ENCODE results near the gene NVL.
"Not testable (repeated sequence)": the region's sequence is repeated elsewhere in the genome, so short reads cannot be mapped to it uniquely, and the experiment has no call there.

The NVL gene

DNA sequence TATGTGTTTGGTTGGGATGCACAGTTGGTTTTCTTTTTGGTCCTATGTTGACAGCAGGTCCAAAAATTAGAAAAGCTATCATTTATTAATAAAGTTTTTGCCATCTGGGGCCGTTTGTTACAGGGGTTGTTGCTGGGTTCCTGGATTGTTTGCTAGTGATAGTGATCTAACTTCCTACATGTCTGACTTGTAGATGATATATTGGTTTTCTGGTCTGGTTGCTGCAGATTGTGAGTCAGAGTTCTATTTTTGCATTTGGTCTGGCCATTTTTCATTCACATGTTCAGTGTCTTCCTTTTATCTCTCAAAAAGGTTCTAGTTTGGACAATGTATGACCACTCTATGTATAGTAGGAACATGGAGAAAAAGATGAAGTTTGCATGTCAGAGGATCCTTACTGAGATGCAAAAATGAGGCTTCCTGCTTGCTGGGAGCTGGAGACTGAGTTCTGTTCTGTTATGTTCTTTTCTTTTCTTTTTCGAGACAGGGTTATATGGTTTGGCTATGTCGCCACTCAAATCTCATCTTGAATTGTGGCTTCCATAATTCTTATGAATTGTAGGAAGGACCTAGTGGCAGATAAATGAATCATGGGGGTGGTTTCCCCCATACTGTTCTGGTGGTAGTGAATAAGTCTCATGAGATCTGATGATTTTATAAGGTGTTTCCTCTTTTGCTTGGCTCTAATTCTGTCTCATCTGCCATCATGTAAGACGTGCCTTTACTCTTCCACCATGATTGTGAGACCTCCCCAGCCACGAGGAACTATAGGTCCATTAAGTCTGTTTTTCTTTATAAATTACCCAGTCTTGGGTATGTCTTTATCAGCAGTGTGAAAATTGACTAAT lies 4.2 kb upstream of the NVL start:
- ATAC-seq = peak; percentile 10 to 11

DNA sequence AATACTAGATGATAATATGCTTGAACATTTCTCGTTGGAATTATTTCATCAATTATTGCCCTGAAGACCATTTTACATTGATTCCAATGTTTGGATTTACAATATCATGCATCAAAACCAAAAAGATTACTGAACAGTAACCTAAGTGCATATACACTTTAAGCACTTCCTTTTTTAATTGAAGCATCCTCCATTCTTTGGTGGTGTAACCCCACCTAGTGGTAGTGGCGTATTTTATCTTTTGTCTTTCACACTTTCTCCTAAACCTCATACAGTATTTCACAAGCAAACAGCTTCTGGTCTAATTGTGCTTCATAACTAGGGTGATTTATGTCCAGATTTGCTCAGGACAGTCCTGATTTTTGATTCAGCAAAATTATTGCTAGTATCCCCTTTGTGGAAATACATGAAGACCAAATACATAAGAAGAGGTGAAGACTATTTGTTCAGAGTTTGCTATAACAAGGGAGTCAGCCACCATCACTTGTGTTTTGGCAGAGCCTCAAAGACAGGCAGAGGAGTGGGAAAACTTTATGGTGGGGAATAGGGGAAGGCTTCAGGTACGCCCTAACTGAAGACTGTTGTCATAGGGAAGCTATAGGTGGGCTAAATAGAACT lies 3.4 kb upstream of the NVL start:
- ATAC-seq = peak in 1 of 2 donors; percentile 31

DNA sequence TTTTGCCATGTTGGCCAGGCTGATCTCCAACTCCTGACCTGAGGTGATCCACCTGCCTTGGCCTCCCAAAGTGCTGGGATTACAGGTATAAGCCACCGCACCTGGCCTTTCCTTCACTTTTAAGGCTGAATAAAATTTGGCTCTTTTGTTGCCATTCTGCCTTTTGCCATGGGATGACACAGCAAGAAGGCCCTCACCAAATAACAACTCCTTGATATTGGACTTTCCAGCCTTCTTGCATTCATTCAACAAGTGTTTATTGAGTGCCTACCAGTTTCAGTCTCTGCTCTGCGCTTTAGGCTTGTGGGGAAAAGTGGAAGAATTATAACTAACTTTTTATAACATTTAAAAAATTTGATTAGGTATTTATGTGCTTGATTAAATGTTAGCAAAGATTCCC lies 1.9 kb upstream of the NVL start:
- ATAC-seq = no peak

DNA sequence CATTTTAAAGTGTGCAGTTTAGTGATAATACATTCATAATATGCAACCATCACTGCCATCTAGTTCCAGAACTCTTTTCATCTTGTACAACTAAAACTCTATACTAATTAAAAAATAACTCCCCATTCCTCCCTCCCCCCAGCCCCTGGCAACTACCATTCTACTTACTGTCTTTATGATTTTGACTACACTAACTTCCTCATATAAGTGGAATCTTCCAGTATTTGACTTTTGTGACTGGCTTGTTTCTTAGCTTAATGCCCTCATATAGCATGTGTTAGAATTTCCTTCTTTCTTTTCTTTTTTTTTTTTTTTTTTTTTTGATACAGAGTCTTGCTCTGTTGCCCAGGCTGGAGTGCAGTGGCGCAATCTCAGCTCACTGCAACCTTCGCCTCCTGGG lies 1.4 kb upstream of the NVL start:
- no peak for ATAC-seq

DNA sequence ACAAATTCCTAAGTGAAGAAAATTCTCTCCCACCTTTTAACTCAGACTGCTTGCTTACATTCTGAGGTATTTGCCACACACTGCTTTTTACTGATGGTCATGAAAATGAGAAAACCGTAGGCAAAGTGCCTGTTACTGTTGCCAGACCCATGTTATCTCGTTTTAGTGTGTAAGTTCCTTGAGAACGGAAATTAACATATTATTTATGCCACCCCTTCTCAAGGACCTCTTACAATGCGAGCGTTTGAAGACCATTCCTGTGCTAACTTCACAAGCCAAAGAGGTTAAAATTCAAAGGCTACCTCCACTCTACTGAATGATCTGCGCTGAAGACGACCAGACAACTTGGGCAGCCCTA lies 509 bp downstream of the NVL start:
- no peak for ATAC-seq

DNA sequence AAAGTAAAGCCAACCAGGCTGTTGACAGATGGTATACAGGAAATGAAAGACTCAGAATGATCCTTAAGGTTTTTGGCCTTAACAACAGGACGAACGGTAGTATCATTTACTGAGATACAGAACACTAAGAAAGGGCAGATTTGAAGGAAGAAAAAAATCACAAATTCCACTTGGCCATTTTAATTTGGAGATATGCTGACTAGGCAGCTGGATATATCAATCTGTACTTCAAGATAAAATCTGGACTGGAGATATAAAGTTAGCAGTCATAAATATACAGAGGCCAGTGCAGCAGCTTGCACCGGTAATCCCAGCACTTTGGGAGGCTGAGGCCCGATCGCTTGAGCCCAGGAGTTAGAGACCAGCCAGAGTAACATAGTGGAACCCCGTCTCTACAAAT lies 1.3 kb downstream of the NVL start:
- no peak for ATAC-seq

DNA sequence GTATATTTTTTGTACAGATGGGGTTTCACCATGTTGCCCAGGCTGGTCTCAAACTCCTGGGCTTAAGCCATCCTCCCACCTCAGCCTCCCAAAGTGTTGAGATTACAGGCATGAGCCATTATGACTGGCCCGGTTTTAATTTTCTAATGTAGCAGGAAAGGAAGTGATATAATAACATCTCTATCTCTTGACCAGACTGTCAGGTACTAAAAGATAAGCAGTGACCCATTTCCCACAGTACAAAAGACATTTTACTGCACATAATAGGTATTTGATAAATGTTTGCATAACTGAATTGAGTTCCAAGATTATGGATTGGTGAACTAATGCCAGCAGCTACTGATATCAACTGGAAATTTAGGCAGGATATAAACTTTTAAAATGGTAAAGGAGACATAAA lies 4.0 kb downstream of the NVL start:
- ATAC-seq = no peak

DNA sequence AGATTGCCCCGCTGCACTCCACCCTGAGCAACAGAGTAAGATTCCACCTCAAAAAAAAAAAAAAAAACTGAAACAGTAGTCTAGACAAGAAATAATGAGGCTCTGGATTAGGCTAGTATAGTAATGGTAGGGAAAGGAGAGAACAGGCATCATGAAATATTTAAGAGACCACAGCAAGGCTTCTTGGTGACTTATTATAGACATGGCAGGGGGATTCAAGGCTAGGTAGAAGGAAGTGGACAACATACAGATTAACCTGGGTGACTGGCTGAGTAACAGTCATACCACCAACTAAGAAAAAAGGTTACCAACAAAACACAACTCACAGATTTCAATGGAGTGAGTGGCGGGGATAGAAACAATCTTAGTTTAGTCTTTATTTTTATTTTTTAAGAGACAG lies 8.3 kb downstream of the NVL start:
- no peak for ATAC-seq

DNA sequence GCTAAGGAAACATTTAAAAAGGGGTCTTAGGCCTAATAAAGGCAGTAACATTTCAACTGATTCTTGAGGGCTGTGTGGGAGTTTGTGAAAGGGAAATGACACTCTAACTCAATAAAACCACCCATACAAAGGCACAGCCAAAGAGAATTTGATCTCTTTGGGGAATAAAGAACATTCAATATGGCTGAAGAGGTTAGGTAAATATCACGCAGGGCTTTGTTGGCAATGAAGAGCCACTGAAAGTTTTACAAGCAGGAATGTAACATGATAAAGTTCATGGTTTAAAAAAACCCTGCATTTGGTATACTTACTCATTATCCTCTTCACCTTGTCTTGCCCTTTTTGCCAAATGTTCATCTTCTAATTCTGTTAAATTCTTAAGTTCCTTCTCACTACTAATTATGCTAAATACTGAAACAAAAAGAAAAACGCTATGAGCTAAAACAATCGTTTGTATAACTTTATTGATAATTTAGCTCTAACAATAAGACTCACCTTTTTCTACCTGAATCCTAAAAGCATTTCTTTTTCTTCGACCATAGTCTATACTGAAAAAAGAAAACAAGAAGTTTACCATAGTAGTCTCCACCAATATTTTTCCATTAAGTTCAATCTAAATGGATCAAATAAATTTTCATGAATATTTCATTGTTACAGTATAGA lies 12.5 kb downstream of the NVL start:
- no peak for ATAC-seq

DNA sequence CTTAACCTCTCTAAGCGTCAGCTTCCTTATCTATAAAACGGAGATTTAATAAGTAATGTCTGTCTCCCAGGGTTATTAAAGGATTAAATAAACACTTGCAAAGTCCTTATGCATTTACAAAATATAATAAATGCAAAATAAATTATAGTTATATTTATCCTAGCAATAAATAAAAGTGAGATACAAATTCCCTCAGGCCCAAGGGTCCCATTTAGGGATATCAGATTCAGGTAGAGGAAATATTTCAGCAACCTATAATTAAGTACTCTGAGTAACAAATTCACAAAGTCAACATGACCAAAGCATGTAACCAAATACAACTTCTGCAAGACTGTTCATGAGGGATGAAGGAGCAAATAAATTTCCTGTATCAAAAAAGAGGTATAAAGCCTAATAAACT lies 17.9 kb downstream of the NVL start:
- no peak for ATAC-seq

DNA sequence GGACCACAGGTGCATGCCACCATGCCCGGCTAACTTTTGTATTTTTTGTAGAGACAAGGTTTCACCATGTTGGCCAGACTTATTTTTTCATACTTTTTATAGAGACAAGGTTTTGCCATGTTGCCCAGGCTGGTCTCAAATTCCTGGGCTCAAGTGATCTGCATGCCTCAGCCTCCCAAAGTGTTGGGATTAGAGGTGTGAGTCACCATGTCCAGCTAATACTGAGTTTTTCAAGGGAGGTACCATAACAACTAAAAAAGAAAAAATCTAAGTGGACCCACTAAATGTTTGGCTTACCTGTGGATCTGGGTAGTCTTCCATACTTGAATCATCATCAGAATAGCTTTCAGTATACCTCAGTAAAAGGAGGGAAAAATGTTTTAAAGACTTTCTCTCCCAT lies 18.5 kb downstream of the NVL start:
- not testable (repeated sequence) for ATAC-seq

DNA sequence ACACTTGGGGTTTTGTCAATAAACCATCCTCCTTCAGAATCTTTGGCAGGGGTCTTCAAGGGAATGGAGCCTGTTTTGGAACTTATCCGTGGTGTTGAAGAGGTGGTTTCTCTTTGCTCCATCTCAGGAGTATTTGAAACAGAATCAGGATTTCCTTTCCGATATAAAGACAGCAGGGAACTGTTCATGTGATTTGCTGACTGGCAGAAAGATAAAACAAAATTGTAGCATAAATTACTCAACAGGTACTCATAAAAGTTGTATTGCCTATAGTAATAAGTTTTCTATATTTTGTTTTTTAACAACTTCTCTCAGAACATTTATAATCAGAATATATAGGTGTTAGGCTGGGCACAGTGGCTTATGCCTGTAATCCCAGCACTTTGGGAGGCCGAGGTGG lies 21.9 kb downstream of the NVL start:
- ATAC-seq = no peak

DNA sequence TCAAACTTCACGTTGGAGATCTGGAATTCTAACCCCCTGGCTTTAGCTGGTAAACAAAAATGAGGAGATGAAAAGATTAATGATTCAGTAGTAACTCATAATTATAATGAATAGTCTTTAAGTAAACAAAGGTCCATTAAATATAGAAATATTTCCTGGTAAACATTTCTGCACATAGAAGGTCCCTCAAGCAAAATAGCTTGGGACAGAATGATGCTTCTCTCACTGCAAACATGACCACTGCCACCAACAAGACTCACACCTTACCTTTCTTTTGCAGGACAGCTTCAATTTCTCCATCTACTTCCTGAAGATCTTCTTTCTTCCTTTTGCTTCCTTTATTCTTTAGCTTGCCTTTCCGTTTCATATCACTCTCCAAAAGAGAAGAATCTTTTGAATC lies 25.2 kb downstream of the NVL start:
- no peak for ATAC-seq

DNA sequence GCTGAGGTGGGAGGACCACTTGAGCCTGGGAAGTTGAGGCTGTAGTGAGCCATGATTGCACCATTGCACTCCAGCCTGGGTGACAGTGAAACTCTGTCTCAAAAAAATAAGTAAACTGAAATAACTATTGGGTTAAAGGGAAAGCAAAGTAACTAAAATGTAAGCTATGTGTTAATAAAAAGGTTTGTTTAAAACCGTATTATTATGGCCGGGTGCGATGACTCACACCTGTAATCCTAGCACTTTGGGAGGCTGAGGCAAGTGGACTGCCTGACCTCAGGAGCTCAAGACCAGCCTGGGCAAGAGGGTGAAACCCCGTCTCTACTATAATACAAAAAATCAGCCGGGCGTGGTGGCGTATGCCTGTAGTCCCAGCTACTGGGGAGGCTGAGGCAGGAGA lies 27.0 kb downstream of the NVL start:
- no peak for ATAC-seq

DNA sequence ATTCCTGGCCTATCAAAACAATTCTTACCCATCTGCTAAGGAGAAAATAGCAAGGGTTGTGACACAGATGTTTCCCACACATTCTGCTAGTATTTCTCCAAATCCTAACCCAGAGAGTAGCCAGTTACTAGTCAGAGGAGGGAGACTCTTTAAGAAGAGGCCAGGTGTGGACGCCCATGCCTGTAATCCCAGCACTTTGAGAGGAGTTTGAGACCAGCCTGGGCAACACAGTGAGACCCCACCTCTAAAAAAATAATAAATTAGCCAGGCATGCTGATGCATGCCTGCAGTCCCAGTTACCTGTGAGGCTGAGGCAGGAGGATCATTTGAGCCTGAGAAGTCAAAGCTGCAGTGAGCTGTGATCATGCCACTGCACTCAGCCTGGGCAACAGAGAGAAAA lies 28.6 kb downstream of the NVL start:
- ATAC-seq = no peak

DNA sequence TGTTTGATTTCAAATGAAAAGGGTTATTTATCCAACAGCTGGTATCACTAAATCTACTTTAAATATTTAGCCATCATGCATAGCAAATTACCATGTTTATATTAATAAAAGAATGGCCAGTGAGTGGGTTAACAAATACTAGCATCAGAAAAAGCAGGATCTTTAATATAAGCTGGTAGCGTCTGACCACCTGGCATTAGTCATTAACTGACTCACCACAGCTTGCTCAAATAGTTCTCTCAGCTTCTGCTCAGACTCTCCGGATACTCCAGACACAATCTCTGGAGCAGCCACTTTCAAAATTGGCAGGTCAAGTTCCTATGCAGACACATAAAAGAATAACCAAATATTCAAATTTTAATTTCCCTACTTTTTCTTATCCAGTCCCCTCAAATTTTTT lies 29.6 kb downstream of the NVL start:
- no peak for ATAC-seq

DNA sequence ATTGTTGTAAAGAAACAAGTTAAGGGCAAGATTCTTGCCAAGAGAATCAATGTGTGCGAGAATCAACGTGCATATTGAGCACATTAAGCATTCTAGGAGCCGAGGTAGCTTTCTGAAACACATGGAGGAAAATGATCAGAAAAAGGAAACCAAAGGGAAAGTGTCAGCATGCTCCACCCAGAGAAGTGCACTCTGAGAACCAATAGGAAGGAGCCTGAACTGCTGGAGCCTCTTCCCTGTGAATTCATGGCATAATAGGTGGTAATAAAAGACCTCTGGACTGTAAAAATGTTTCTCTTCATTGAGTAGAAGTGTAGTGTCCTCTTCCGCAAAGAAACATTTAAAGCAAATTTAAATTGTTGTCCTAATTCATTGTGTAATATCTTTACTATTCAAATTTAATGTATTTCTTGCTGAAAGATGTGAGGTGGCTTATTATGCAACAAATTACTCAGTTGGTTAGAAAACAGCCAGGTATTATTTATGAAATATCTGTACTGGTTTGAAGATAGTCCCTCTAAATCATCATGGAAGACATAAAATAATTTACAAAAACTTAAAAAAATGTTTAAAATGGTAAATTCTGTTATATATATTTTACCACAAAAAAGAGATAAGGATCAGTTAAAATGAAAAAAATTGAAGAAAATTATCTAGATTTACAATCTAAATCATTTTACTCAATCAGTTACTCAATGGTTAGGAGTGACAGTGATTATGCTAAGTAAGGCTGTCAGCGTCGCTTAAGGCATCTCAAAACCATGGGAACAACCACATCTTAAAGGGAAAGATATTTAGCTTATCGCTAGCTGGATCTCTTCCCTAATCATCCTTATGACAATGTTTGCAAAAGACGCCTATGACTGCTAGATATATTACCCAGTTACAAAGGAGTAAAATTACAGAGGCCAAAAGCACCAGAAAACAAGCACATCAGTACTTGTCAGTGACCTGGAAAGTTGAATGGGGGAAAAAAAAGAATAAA lies 31.3 kb downstream of the NVL start:
- no peak for ATAC-seq

DNA sequence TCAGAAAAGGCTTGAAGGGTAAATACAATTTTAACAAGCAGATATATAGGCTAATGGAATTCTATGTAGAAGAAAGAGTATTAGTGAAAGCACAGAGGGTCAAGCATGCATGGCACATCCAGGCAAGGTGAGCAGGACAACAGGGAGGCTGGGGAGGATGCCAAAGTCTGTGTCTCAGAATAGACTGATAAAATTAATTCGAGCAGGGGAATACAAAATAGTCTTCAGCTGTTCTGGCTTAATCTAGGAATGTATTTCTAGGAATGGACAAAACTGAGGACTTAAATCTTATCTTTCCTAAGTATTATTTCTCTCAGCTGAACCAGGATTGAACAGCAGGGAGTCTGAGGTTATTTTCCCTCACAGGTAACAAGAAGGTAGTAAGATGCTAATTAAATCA lies 35.2 kb downstream of the NVL start:
- no peak for ATAC-seq

DNA sequence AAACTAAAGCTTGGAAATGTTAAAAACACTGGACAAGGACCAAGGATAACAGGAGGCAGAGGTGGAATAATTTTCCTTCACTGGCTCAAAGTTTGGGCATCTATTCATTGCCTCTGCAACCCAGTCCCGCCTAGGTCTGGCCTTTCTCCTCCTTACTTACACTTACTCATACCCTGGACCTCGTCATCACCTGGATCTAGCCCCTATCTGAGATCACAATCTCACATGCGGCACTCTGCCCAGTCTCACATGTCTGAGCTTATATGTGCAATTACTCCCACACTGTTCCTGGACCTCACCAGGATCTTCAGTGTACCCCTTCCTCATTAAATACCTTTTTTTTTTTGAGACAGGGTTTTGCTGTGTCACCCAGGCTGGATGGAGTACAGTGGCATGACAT lies 37.6 kb downstream of the NVL start:
- ATAC-seq = no peak

DNA sequence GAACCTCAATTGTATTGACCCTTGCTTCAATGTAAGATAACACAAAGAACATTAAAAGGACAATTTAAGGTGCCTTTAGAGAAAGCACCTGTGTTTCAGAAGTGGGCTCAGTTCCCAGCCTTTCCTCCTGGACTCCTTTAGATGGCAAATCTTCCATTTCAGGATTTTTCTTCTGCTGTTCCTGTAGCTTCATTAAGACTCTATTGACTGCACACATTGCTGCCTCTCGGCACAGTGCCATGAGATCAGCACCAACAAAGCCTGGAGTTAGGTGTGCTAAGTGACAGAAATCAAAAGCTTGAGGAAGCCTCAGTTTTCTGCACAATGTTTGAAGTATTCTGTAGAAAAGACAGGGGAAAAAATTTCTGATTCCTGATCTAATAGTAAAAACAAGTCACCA lies 40.6 kb downstream of the NVL start:
- no peak for ATAC-seq

DNA sequence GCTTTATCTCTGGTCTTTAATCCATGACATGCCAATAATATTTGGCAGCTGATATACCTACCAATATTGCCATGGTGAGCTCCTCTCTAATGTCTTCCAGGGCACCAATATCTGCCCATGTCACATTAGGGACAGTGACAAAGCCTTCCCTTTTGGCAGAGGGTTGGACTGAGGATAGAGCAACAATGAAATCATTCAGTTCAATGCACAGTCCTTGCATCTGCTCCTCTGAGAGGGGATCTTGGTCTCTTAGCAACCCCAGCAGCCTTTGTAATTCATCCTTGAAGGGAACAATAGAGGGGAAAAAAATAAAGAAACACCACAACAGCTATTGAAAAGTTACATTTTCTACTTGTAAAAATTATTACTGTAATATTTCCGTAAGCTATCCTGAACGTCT lies 42.3 kb downstream of the NVL start:
- ATAC-seq = no peak

DNA sequence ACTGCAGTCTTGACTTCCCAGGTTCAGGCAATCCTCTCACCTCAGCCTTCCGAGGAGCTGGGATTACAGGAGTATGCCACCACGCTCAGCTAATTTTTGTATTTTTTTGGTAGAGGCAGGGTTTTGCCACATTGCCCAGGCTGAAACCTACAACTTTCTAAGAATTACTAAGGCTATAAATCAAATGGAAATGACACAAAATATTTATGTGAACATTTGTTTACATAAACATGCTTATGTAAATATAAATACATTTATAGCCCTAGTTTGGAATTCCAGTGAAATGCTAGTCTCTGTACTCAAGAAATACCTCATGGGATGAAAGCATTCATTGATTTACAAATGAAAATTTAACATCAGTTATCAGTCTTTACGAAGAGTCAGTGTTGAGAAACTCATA lies 47.8 kb downstream of the NVL start:
- ATAC-seq = no peak
